GM23338 (cell line): ENCODE measurements around the gene VTCN1. TPM values are rescaled to one million over a fixed set of nuclear protein-coding genes. Genes with fewer than 3 reads are reported as not detected.

Experiments used
- ATAC-seq: fragments of 200-7000 bp; cut with Tn5 transposase; 3 replicates; pipeline ENCODE4 v1.9.1; 2020
- DNase-seq: peaks from one replicate; pipeline ENCODE4 v3.0.0-alpha.2; 2015; ENCODE audit warnings: low spot score
- H2AFZ ChIP-seq: fragments of 200-600 bp; sonication (generic); 2 replicates; pipeline ENCODE4 v1.8.0; 2016; ENCODE audit warnings: antibody characterized with exemption, mild to moderate bottlenecking, moderate library complexity
- H3F3A ChIP-seq: fragments of 200-600 bp; sonication (generic); replicated peaks from 2 replicates; pipeline ENCODE4 v1.8.0; 2017; ENCODE audit warnings: antibody characterized with exemption, mixed run types, low read depth
- H3K27ac ChIP-seq: fragments of 200-600 bp; sonication (generic); 2 replicates; pipeline ENCODE4 v1.6.1; 2016; ENCODE audit warnings: low read depth
- H3K27me3 ChIP-seq: fragments of 200-600 bp; sonication (generic); 2 replicates; pipeline ENCODE4 v1.8.0; 2016; ENCODE audit warnings: mild to moderate bottlenecking, mixed run types, moderate library complexity; ENCODE audit not compliant: insufficient read depth
- H3K36me3 ChIP-seq: fragments of 200-600 bp; sonication (generic); 2 replicates; pipeline ENCODE4 v1.8.0; 2016; ENCODE audit warnings: mild to moderate bottlenecking; ENCODE audit not compliant: insufficient read depth
- H3K4me1 ChIP-seq: fragments of 200-600 bp; sonication (generic); 2 replicates; pipeline ENCODE4 v1.8.0; 2016; ENCODE audit warnings: mild to moderate bottlenecking, moderate library complexity; ENCODE audit not compliant: insufficient read depth
- H3K4me2 ChIP-seq: fragments of 200-600 bp; sonication (generic); 2 replicates; pipeline ENCODE4 v1.7.1; 2017; ENCODE audit warnings: mixed run types
- H3K4me3 ChIP-seq: fragments of 200-600 bp; sonication (generic); 2 replicates; pipeline ENCODE4 v1.6.1; 2016; ENCODE audit warnings: mixed run types
- H3K79me2 ChIP-seq: fragments of 200-600 bp; sonication (generic); replicated peaks from 2 replicates; pipeline ENCODE4 v1.8.0; 2017; ENCODE audit warnings: mild to moderate bottlenecking; ENCODE audit not compliant: insufficient read depth
- H3K9me2 ChIP-seq: fragments of 200-600 bp; sonication (generic); 2 replicates; pipeline ENCODE4 v1.8.0; 2017; ENCODE audit not compliant: insufficient read depth
- H4K20me1 ChIP-seq: fragments of 200-600 bp; sonication (generic); replicated peaks from 2 replicates; pipeline ENCODE4 v1.8.0; 2017; ENCODE audit warnings: mild to moderate bottlenecking; ENCODE audit not compliant: insufficient read depth
- H3K27ac Mint-ChIP-seq: 2 replicates; pipeline ENCODE4 v1.8.0; 2020; ENCODE audit warnings: inconsistent platforms, mild to moderate bottlenecking, moderate library complexity, mixed read lengths
- H3K27me3 Mint-ChIP-seq: 3 replicates; pipeline ENCODE4 v1.8.0; 2022; ENCODE audit warnings: low read depth, mild to moderate bottlenecking, moderate library complexity, mixed read lengths, inconsistent platforms; ENCODE audit not compliant: insufficient read depth, poor library complexity
- H3K36me3 Mint-ChIP-seq: 3 replicates; pipeline ENCODE4 v1.8.0; 2021; ENCODE audit warnings: low read depth, mild to moderate bottlenecking, inconsistent platforms, moderate library complexity, mixed read lengths
- H3K4me1 Mint-ChIP-seq: 3 replicates; pipeline ENCODE4 v1.8.0; 2020; ENCODE audit warnings: mild to moderate bottlenecking, inconsistent platforms, mixed read lengths
- H3K4me3 Mint-ChIP-seq: 3 replicates; pipeline ENCODE4 v1.8.0; 2021; ENCODE audit warnings: moderate library complexity, mild to moderate bottlenecking, inconsistent platforms, mixed read lengths
- H3K9me3 Mint-ChIP-seq: 3 replicates; pipeline ENCODE4 v1.8.0; 2020; ENCODE audit warnings: moderate library complexity, mild to moderate bottlenecking, inconsistent platforms, mixed read lengths
- CREB1 ChIP-seq: fragments of 250-450 bp; sonication (Bioruptor Pico); IDR thresholded peaks from 2 replicates; pipeline ENCODE4 v1.5.0; 2020; ENCODE audit warnings: low read depth, mild to moderate bottlenecking, moderate library complexity
- CTCF ChIP-seq, 2 experiments: fragments of 200-600 bp in 1 of 2; sonication (generic) in 1 of 2; conservative IDR thresholded peaks; 2 replicates each; pipeline versions ENCODE4 v1.5.1 to v1.6.1; 2016 to 2017; ENCODE audit warnings: antibody characterized with exemption in 2 of 2, low read depth in 2 of 2, mild to moderate bottlenecking in 2 of 2, moderate library complexity in 1 of 2
- ETS1 ChIP-seq: IDR thresholded peaks from 2 replicates; pipeline ENCODE4 v1.6.1; 2016; ENCODE audit warnings: antibody characterized with exemption
- EZH2 ChIP-seq: fragments of 200-600 bp; sonication (generic); IDR thresholded peaks from one replicate; pipeline ENCODE4 v1.8.0; 2017; ENCODE audit warnings: antibody characterized with exemption, mild to moderate bottlenecking, low read depth; ENCODE audit not compliant: unreplicated experiment
- EZH2phosphoT487 ChIP-seq: fragments of 200-600 bp; sonication (generic); IDR thresholded peaks from one replicate; pipeline ENCODE4 v1.8.1; 2018; ENCODE audit warnings: antibody characterized with exemption; ENCODE audit not compliant: unreplicated experiment
- JUNB ChIP-seq: IDR thresholded peaks from one replicate; pipeline ENCODE4 v1.6.1; 2016; ENCODE audit warnings: antibody characterized with exemption; ENCODE audit not compliant: unreplicated experiment
- POLR2AphosphoS5 ChIP-seq: IDR thresholded peaks from 2 replicates; pipeline ENCODE4 v1.6.1; 2016; ENCODE audit warnings: antibody characterized with exemption, low read depth
- REST ChIP-seq: IDR thresholded peaks from one replicate; pipeline ENCODE4 v1.6.1; 2018; ENCODE audit warnings: antibody characterized with exemption; ENCODE audit not compliant: unreplicated experiment
- STAT1 ChIP-seq: IDR thresholded peaks from one replicate; pipeline ENCODE4 v1.6.1; 2016; ENCODE audit warnings: antibody characterized with exemption; ENCODE audit not compliant: unreplicated experiment
- ZNF114 ChIP-seq: fragments of 250-450 bp; sonication (Bioruptor Pico); IDR thresholded peaks from 2 replicates; pipeline ENCODE4 v1.5.0; 2020; ENCODE audit warnings: mild to moderate bottlenecking, moderate library complexity
- ZNF331 ChIP-seq: fragments of 250-450 bp; sonication (Bioruptor Pico); IDR thresholded peaks from 2 replicates; pipeline ENCODE4 v1.5.0; 2020; ENCODE audit warnings: low read depth, mild to moderate bottlenecking, moderate library complexity
- ZNF462 ChIP-seq: fragments of 250-450 bp; sonication (Bioruptor Pico); IDR thresholded peaks from 2 replicates; pipeline ENCODE4 v1.5.0; 2020; ENCODE audit warnings: mild to moderate bottlenecking, moderate library complexity
- polyA plus RNA-seq: library from polyadenylated mRNA; unstranded; fragments of >200 nt; fragmentation: Nextera tagmentation; extraction: Ambion mirVana; gene quantifications from 2 replicates; pipeline ENCODE4 v1.2.1, GENCODE V29; 2016
- total RNA-seq: library from RNA; depleted of rRNA; stranded (reverse); fragments of >200 nt; shearing (Covaris generic); gene quantifications from 2 replicates; pipeline ENCODE4 v1.2.3, GENCODE V29; 2014

The VTCN1 gene
- total and polyA plus RNA-seq, 2 experiments from 2014 or later = not detected

- Histone ChIP-seq H3K27me3 (no peaks in the 10 kb centered on the region), H3K79me2 (no peaks in the 10 kb centered on the region), H3K4me3 (no peak overlapping the region), H3F3A (no peaks in the 10 kb centered on the region), H3K4me1 (no peaks in the 10 kb centered on the region), H4K20me1 (no peaks in the 10 kb centered on the region), H2AFZ (no peak overlapping the region), H3K4me2 (no peak overlapping the region), H3K27ac (no peak overlapping the region), H3K36me3 (no peaks in the 10 kb centered on the region; the same call in 1 of the 2 replicates), H3K9me2 (no peaks in the 10 kb centered on the region)
- no peak overlapping the region for H3K27ac Mint-ChIP-seq
- peaks cover 1% of the 10 kb centered on the region for H3K27me3 Mint-ChIP-seq
- H3K9me3 Mint-ChIP-seq = peaks cover 40% of the 10 kb centered on the region
- peaks cover 29% of the 10 kb centered on the region; the same call in 2 of the 3 replicates for H3K36me3 Mint-ChIP-seq
- DNase-seq (no peak), ATAC-seq (no peak)
- H3K4me1 Mint-ChIP-seq = no peaks in the 10 kb centered on the region
- H3K4me3 Mint-ChIP-seq = no peak overlapping the region
- no peak for TF ChIP-seq ZNF114 (CRISPR knock-in tag)
- no peak for TF ChIP-seq ZNF462
- no peak for TF ChIP-seq EZH2
- no peak for TF ChIP-seq ZNF331 (CRISPR knock-in tag)
- TF ChIP-seq CREB1 (CRISPR knock-in tag) = no peak
- TF ChIP-seq CTCF (conservative IDR thresholded peaks at IDR 0.05; ENCODE audit: low read depth in 2 of 2) = no peak
- no peak for TF ChIP-seq EZH2phosphoT487
- no peak for TF ChIP-seq ETS1
- no peak for TF ChIP-seq STAT1
- TF ChIP-seq JUNB = no peak
- TF ChIP-seq POLR2AphosphoS5 = no peak
- TF ChIP-seq REST = no peak
Measured at GRCh38 chr1:117258791-117259190, 48.1 kb upstream of the VTCN1 start.
